Measurements from ENCODE around the gene CTDSP2.

CTDSP2 gene

GRCh38 chr12:57771236-57771872 is 75.2 kb downstream of the CTDSP2 start:
- Histone ChIP-seq H3K4me3 (ENCODE audit: insufficient read length, low read depth) (peak overlapping the region; percentile 94), H3K9me3 (ENCODE audit: insufficient read depth, low read length) (no peaks in the 10 kb centered on the region), H3K9ac (ENCODE audit: insufficient read length, low read depth) (peak overlapping the region; percentile 95), H3K4me1 (ENCODE audit: insufficient read depth, insufficient read length) (peaks cover 5% of the 10 kb centered on the region), H3K36me3 (ENCODE audit: insufficient read depth, insufficient read length, low read length) (peaks cover 42% of the 10 kb centered on the region), H3K27me3 (ENCODE audit: insufficient read depth, insufficient read length) (peaks cover 6% of the 10 kb centered on the region)
- TF ChIP-seq YY1 (IDR thresholded peaks at IDR 0.05; ENCODE audit: insufficient read depth, insufficient read length) = no peak
- no peak for TF ChIP-seq SUZ12 (IDR thresholded peaks at IDR 0.05; ENCODE audit: extremely low read depth, insufficient read depth, insufficient read length)
- TF ChIP-seq ZNF274 (IDR thresholded peaks at IDR 0.05; ENCODE audit: low read depth, low read length) = no peak
- peak; percentile 92 for DNase-seq (ENCODE audit: low read depth, low spot score)

GRCh38 chr12:57770734-57771133 is 75.8 kb downstream of the CTDSP2 start:
- peak overlapping the region; percentile 29 for H3K9ac ChIP-seq (ENCODE audit: insufficient read length, low read depth)
- no peak overlapping the region for H3K4me3 ChIP-seq (ENCODE audit: insufficient read length, low read depth)

More at GRCh38 chr12:57770734-57771133, 75.8 kb downstream of the CTDSP2 start:
- Histone ChIP-seq H3K9me3 (ENCODE audit: insufficient read depth, low read length) (no peaks in the 10 kb centered on the region), H3K4me1 (ENCODE audit: insufficient read depth, insufficient read length) (peaks cover 10% of the 10 kb centered on the region), H3K27me3 (ENCODE audit: insufficient read depth, insufficient read length) (peaks cover 12% of the 10 kb centered on the region), H3K36me3 (ENCODE audit: insufficient read depth, insufficient read length, low read length) (peaks cover 42% of the 10 kb centered on the region)
- TF ChIP-seq YY1 (IDR thresholded peaks at IDR 0.05; ENCODE audit: insufficient read depth, insufficient read length) (no peak), SUZ12 (IDR thresholded peaks at IDR 0.05; ENCODE audit: extremely low read depth, insufficient read depth, insufficient read length) (no peak)
- no peak for DNase-seq (ENCODE audit: low read depth, low spot score)

Data from NT2/D1 (cell line).